ENCODE data around the gene PECR. TPM values are rescaled to one million over a fixed set of nuclear protein-coding genes. Genes with fewer than 3 reads are reported as not detected.

Gene PECR
- total RNA-seq, 4 donors from 2014 or later: 11.1 to 15.6 (median 11.9) TPM

- no peak overlapping the region for H3K4me3 ChIP-seq
- 87% methylated on average over 2 of the region's 2 CpGs for WGBS
- H3K27me3 ChIP-seq: no peaks in the 10 kb centered on the region
- TF ChIP-seq POLR2AphosphoS5 (IDR thresholded peaks at IDR 0.05): no peak
- TF ChIP-seq EP300 (IDR thresholded peaks at IDR 0.05): no peak
- no peak for TF ChIP-seq POLR2A (IDR thresholded peaks at IDR 0.05)
- TF ChIP-seq CTCF (IDR thresholded peaks at IDR 0.05): no peak
- no peaks in the 10 kb centered on the region for H3K4me1 ChIP-seq
- DNase-seq (ENCODE audit: low spot score in 2 of 2): no peak
- H3K36me3 ChIP-seq: peaks cover 13% of the 10 kb centered on the region
- no peak overlapping the region for H3K27ac ChIP-seq
- H3K9me3 ChIP-seq: no peaks in the 10 kb centered on the region
Measured at GRCh38 chr2:216064014-216064630, 17.5 kb downstream of the PECR start.

GRCh38 chr2:216059233-216059834 is 22.3 kb downstream of the PECR start:
- no peak overlapping the region for H3K27ac ChIP-seq
- peaks cover 4% of the 10 kb centered on the region for H3K36me3 ChIP-seq
- no peaks in the 10 kb centered on the region for H3K27me3 ChIP-seq
- no peak overlapping the region for H3K4me3 ChIP-seq
- no peak for DNase-seq (ENCODE audit: low spot score in 2 of 2)
- peaks cover 10% of the 10 kb centered on the region for H3K4me1 ChIP-seq
- no peaks in the 10 kb centered on the region for H3K9me3 ChIP-seq
- 94% methylated on average over 5 of the region's 5 CpGs for WGBS
- no peak for TF ChIP-seq POLR2AphosphoS5 (IDR thresholded peaks at IDR 0.05)

GRCh38 chr2:216057688-216058193 is 23.9 kb downstream of the PECR start:
- H3K27ac ChIP-seq: no peak overlapping the region

GRCh38 chr2:216056739-216057138 is 24.9 kb downstream of the PECR start:
- H3K9me3 ChIP-seq: no peaks in the 10 kb centered on the region
- no peaks in the 10 kb centered on the region for H3K27me3 ChIP-seq
- TF ChIP-seq CTCF (IDR thresholded peaks at IDR 0.05) (no peak), EP300 (IDR thresholded peaks at IDR 0.05) (no peak), POLR2A (IDR thresholded peaks at IDR 0.05) (no peak), POLR2AphosphoS5 (IDR thresholded peaks at IDR 0.05) (no peak)
- peaks cover 10% of the 10 kb centered on the region for H3K4me1 ChIP-seq
- no peak overlapping the region for H3K4me3 ChIP-seq
- WGBS: 80% methylated on average over 3 of the region's 3 CpGs
- H3K36me3 ChIP-seq: no peaks in the 10 kb centered on the region
- DNase-seq (ENCODE audit: low spot score in 2 of 2): no peak
- no peak overlapping the region for H3K27ac ChIP-seq

More at GRCh38 chr2:216057688-216058193, 23.9 kb downstream of the PECR start:
- TF ChIP-seq CTCF (IDR thresholded peaks at IDR 0.05): no peak
- no peak for TF ChIP-seq POLR2AphosphoS5 (IDR thresholded peaks at IDR 0.05)
- no peak for TF ChIP-seq POLR2A (IDR thresholded peaks at IDR 0.05)
- no peak for TF ChIP-seq EP300 (IDR thresholded peaks at IDR 0.05)
- Histone ChIP-seq H3K4me3 (no peak overlapping the region), H3K4me1 (peaks cover 10% of the 10 kb centered on the region), H3K36me3 (no peaks in the 10 kb centered on the region), H3K27me3 (no peaks in the 10 kb centered on the region), H3K9me3 (no peaks in the 10 kb centered on the region)
- no peak for DNase-seq (ENCODE audit: low spot score in 2 of 2)
- 44% methylated on average over 7 of the region's 7 CpGs for WGBS

GRCh38 chr2:216055680-216056079 is 25.9 kb downstream of the PECR start:
- TF ChIP-seq EP300 (IDR thresholded peaks at IDR 0.05) (no peak), POLR2AphosphoS5 (IDR thresholded peaks at IDR 0.05) (no peak), POLR2A (IDR thresholded peaks at IDR 0.05) (no peak), CTCF (IDR thresholded peaks at IDR 0.05) (no peak)
- no peak overlapping the region for H3K27ac ChIP-seq
- WGBS: 88% methylated on average over 4 of the region's 4 CpGs
- no peak for DNase-seq (ENCODE audit: low spot score in 2 of 2)
- H3K4me1 ChIP-seq: peaks cover 10% of the 10 kb centered on the region
- no peaks in the 10 kb centered on the region for H3K9me3 ChIP-seq
- no peaks in the 10 kb centered on the region for H3K27me3 ChIP-seq
- no peaks in the 10 kb centered on the region for H3K36me3 ChIP-seq
- no peak overlapping the region for H3K4me3 ChIP-seq

All from suprapubic skin (tissue), 4 donors.